ENCODE data around the gene COL15A1. TPM values are rescaled to one million over a fixed set of nuclear protein-coding genes. Genes with fewer than 3 reads are reported as not detected.

COL15A1 gene
- total RNA-seq, 1 donor from 2014 or later = 0.07 TPM

DNA sequence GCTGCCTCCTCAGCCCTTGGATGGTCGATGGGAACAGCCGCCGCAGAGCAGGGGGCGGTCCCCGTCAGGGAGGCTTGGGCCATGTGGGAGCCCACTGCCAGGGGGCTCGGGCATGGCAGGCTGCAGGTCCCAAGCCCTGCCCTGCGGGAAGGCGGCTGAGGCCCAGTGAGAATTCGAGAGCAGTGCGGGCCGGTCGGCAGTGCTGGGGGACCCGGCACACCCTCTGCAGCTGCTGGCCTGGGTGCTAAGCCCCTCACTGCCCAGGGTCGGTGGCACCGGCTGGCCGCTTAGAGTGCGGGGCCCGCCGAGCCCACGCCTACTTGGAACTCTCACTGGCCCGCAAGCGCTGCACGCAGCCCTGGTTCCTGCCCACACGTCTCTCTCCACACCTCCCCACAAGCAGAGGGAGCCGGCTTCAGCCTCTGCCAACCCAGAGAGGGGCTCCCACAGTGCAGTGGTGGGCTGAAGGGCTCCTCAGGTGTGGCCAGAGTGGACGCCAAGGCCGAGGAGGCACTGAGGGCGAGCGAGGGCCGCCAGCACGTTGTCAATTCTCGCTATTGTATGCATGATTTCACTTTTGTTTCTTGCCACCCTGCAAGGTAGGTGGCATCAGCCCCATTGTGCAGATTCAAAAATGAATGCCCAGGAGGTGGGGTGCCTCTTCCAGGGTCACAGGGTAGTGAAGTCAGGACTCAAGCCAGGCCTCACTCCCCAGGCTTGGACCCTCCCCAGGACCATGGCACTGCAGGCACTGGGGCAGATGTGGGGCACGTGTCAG lies 48.6 kb downstream of the COL15A1 start:
- Mint-ChIP-seq H3K27ac (no peak overlapping the region), H3K36me3 (ENCODE audit: low read depth) (no peaks in the 10 kb centered on the region), H3K9me3 (no peaks in the 10 kb centered on the region), H3K4me3 (no peak overlapping the region), H3K4me1 (peaks cover 25% of the 10 kb centered on the region), H3K27me3 (no peaks in the 10 kb centered on the region)
- ChIA-PET CTCF (interaction anchor here (3.0 to 11.5 kb wide), 2 partner anchors 17 to 146 kb away, joined by 10 to 264 read pairs; no protein-coding TSS in a partner anchor), POLR2A (interaction anchor here (1.6 kb wide), 1 partner anchor 65 kb away, joined by 5 read pairs; no protein-coding TSS in a partner anchor)
- intact Hi-C loops (cut with micrococcal nuclease) = loop anchor here (2.0 to 10.0 kb wide), 2 partner anchors 113 to 1033 kb away; partner anchors contain the start of gene TGFBR1
- DNase-seq = no peak
- no peak for ATAC-seq (ENCODE audit: low read depth)
- TF ChIP-seq, protein P1, sequence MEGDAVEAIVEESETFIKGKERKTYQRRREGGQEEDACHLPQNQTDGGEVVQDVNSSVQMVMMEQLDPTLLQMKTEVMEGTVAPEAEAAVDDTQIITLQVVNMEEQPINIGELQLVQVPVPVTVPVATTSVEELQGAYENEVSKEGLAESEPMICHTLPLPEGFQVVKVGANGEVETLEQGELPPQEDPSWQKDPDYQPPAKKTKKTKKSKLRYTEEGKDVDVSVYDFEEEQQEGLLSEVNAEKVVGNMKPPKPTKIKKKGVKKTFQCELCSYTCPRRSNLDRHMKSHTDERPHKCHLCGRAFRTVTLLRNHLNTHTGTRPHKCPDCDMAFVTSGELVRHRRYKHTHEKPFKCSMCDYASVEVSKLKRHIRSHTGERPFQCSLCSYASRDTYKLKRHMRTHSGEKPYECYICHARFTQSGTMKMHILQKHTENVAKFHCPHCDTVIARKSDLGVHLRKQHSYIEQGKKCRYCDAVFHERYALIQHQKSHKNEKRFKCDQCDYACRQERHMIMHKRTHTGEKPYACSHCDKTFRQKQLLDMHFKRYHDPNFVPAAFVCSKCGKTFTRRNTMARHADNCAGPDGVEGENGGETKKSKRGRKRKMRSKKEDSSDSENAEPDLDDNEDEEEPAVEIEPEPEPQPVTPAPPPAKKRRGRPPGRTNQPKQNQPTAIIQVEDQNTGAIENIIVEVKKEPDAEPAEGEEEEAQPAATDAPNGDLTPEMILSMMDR (IDR thresholded peaks at IDR 0.05) = no peak

DNA sequence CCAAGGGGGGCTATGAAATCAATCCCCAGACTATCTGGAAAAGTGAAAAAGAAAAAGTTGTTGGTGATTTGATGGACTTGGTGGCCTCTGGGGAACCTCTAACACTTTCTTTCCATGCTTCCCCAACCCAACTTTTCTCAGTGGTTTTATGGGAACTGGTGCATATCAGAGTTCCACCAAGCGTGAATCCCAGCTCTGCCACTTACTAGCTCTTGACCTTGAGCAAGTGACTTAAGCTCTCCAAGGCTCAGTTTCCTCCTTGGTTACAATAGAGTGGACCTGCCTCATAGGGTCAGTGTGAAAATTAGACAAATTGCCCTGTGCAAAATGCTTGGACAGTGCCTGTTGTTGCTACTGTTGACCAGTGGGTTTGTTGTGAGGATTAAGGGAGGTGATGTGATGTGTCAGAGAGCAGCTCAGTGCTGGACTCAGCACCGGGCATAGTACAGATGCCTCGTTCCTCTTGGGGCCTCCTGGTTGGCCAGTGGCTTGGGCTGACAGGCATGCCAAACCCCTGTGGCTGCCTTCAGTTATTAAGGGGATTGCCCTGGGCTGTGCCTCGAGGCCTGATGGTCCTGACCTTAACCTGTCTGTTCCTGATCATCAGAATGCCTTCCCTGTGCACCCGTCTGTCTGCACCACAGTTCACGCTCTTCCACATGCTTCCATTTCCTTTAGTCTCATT lies 49.3 kb downstream of the COL15A1 start:
- ATAC-seq (ENCODE audit: low read depth) (peak; percentile 38), DNase-seq (no peak)
- TF ChIP-seq, protein P1 (IDR thresholded peaks at IDR 0.05) = no peak
- ChIA-PET CTCF (interaction anchor here (1.1 to 11.5 kb wide), 4 partner anchors 18 to 204 kb away, joined by 3 to 264 read pairs (median 6); no protein-coding TSS in a partner anchor), POLR2A (interaction anchor here (1.5 to 1.6 kb wide), 2 partner anchors 65 to 111 kb away, joined by 5 to 8 read pairs; partner anchors contain the start of gene TGFBR1)
- Mint-ChIP-seq H3K27me3 (peaks cover under 1% of the 10 kb centered on the region), H3K4me3 (peak overlapping the region; percentile 75), H3K4me1 (peaks cover 25% of the 10 kb centered on the region), H3K9me3 (no peaks in the 10 kb centered on the region), H3K36me3 (ENCODE audit: low read depth) (no peaks in the 10 kb centered on the region), H3K27ac (peak overlapping the region; percentile 84)
- intact Hi-C loops (cut with micrococcal nuclease) = loop anchor here (1.0 to 10.0 kb wide), 3 partner anchors 65 to 1032 kb away; partner anchors contain the start of gene TGFBR1

DNA sequence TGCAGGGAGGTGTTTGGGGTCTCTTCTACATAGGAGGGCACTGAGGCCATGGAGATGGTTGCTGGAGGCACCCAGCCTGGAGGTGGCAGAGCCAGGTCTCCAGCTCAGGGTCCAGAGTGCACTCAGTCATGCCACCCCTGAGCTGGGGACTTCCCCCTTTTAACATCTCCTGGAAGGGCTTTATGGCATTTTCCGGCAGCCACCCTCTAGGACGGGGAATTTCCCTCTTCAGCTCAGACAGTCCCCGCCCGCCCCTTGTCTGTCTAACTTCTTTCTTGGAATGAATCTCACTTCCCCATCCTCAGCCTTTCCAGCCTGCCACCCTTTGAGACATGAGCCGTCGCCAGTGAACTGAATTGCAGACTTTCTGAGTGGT lies 49.9 kb downstream of the COL15A1 start:
- intact Hi-C loops (cut with micrococcal nuclease) = loop anchor here (1.0 to 10.0 kb wide), 3 partner anchors 65 to 1031 kb away; partner anchors contain the start of gene TGFBR1
- peak; percentile 85 for ATAC-seq (ENCODE audit: low read depth)
- peak overlapping the region; percentile 84 for H3K27ac Mint-ChIP-seq
- no peaks in the 10 kb centered on the region for H3K36me3 Mint-ChIP-seq (ENCODE audit: low read depth)
- peak overlapping the region; percentile 75 for H3K4me3 Mint-ChIP-seq
- DNase-seq = peak; percentile 46
- CTCF ChIA-PET = interaction anchor here (1.1 to 11.5 kb wide), 4 partner anchors 18 to 203 kb away, joined by 3 to 264 read pairs (median 6); no protein-coding TSS in a partner anchor
- H3K27me3 Mint-ChIP-seq = peaks cover 2% of the 10 kb centered on the region
- POLR2A ChIA-PET = interaction anchor here (1.5 to 1.6 kb wide), 2 partner anchors 64 to 111 kb away, joined by 5 to 8 read pairs; partner anchors contain the start of gene TGFBR1
- peaks cover 25% of the 10 kb centered on the region for H3K4me1 Mint-ChIP-seq
- H3K9me3 Mint-ChIP-seq = no peaks in the 10 kb centered on the region
- TF ChIP-seq, protein P1 (IDR thresholded peaks at IDR 0.05) = no peak

DNA sequence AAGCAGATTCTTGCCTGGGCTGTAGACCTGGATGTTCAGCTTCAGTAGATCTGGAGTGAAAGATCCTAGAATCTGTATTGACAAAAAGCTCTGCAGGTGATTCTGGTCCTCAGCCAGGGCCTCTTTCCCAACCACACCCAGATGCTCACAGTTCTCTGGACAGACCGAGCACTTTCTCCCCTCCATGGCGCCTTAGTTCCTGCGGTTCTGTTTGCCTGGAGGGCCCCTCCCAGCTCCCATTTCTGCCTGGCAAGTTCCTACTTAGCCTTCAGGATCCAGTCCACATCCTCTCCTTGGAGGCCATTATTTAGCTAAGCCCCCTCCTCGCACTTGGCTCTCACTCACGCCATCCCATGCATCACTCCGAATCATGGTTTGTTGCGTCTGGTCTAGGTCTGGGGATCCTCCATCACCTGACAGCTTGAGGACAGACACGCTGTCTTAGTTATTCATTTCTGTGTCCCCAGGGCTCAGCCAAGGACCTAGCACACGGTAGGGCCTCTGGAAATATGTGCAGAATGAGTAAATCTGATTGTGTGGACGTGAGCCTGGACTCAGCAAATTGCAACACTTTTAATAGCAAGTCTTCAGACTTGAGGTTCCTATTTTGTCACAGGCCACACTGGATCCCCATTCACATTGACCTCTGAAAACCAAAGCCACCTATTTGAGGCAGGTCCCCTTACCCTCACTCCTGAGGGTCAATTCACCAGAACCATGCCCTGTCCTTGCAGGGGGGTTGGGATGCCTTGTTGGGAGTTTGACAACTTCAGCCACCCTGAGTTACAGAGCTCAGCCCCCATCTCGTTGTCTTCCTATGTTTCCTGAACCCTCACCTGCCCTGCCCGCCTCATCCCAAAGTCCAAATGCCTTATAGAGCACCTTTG lies 50.7 kb downstream of the COL15A1 start:
- H3K4me1 Mint-ChIP-seq = peaks cover 27% of the 10 kb centered on the region
- intact Hi-C loops (cut with micrococcal nuclease) = loop anchor here (10.0 kb wide), 1 partner anchor 1030 kb away; no protein-coding TSS in a partner anchor
- ATAC-seq (ENCODE audit: low read depth) (no peak), DNase-seq (no peak)
- peaks cover 2% of the 10 kb centered on the region for H3K27me3 Mint-ChIP-seq
- H3K9me3 Mint-ChIP-seq = no peaks in the 10 kb centered on the region
- CTCF ChIA-PET = interaction anchor here (1.1 to 11.5 kb wide), 4 partner anchors 19 to 202 kb away, joined by 3 to 264 read pairs (median 6); no protein-coding TSS in a partner anchor
- POLR2A ChIA-PET = interaction anchor here (0.6 to 1.5 kb wide), 2 partner anchors 110 to 141 kb away, joined by 4 to 8 read pairs; partner anchors contain the start of gene TGFBR1
- TF ChIP-seq, protein P1 (IDR thresholded peaks at IDR 0.05) = no peak
- no peak overlapping the region for H3K4me3 Mint-ChIP-seq
- no peaks in the 10 kb centered on the region for H3K36me3 Mint-ChIP-seq (ENCODE audit: low read depth)
- H3K27ac Mint-ChIP-seq = peak overlapping the region; percentile 21

Measured in activated B cell treated with CpG ODN at 0.5 μM for 24 hours (primary cell).